Anterior cingulate cortex (tissue), 58 donors: Measurements from ENCODE around the gene DGKQ.
"Not testable (repeated sequence)": the region's sequence is repeated elsewhere in the genome, so short reads cannot be mapped to it uniquely, and the experiment has no call there.

ENCODE experiments used
- DNase-seq, 58 donors: peaks; one replicate each; lab custom pipeline; 2025; lab: John Stamatoyannopoulos, UW

DGKQ gene

DNA sequence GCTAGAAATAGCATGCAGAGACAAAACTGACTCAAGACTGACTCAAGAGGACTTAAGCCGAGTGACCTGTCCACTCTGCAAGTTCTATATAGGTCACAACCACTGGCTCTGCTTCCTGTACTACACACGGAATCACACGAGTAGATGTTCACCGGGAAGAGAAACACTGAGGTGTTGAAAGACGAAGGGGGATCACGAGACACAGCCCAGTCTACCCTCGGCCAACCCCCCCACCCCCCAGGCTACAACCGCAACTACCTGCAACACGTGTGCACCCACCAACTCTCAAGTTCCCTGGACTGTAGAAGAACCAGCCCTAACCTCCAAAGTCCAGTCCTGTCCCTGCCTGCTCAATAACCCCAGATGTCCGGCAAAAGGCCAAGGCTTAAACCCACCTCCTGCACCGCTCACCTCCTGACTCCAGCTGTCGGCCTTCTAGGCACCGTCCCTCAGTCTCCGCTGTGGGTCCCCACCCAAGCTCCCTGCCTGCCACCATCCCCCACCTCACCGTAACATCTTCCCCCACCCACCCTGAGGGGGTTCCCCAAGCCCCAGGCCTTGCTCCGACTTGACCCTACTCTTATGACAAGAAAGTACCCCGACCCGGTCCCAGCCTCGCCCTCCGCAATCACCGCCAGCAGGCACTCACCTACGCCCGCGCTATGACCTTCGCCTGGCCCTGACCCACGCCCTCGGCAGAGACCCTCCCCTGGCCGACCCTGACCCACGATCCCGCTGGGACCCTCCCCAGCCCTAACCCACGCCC lies 42.0 kb downstream of the DGKQ start:
- peak in 3 of 58 donors; percentile 54 to 60 (median 56) for DNase-seq

DNA sequence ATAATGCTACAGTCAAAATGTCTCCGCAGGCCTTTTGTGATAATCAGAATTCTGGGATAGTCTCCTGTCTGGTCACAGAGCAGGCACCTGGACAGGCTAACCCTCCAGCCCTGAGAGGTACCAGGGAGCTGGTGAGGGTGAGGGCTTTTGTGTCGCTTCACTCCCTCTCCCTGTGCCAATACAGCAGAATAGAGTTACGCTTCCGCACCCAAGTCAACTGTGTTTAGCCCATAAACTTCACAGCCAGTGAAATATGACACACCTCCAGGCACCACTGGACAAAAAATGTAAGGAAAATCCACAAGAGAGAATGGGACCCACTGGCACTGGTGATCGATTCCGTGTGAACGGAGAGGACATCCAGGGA lies 42.6 kb downstream of the DGKQ start:
- no peak for DNase-seq

GRCh38 chr4:930028-930551 lies 43.3 kb downstream of the DGKQ start:
- DNase-seq: peak in 1 of 58 donors; percentile 10

DNA sequence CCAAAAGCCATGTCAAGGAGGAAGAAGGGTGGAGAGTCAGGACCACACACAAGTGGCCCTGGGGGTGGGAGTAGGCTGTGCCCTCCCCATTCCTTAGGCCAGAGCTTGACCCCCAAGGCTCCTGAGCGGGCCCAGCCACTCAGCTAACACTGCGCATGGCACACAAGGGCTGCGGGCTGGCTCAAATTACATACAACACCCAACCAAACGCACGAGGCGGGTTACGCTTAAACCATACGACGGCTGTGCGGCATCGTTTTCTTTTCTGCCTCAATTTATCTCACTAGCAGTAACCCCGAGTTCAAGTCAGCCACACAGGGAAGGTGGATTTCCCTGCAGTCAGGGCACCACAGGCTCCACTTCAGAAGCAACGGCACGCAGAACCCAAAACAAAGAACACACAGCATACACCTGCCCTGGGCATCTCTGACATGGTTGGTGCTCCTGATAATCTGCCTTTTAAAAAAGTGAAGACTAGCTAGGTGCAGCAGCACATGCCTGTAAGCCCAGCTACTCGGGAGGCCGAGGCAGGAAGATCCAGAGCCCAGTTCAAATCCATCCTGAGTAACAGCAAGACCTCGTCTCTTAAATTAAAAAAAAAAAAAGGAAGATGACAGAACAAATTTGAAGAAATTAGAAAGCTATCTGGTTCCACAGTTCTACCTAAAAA lies 44.1 kb downstream of the DGKQ start:
- DNase-seq: no peak

DNA sequence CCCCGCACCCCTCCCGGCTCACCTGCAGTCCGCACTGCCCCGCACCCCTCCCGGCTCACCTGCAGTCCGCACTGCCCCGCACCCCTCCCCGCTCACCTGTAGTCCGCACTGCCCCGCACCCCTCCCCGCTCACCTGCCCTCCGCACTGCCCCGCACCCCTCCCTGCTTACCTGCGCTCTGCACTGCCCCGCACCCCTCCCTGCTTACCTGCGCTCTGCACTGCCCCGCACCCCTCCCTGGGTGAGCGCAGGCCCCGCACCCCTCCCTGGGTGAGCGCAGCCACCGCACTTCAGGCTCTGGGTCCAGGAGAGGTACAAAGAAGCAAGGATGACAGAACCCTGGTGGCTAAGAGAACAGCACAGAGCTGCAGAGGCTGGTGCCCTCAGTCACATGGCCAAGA lies 45.8 kb downstream of the DGKQ start:
- not testable (repeated sequence) for DNase-seq

DNA sequence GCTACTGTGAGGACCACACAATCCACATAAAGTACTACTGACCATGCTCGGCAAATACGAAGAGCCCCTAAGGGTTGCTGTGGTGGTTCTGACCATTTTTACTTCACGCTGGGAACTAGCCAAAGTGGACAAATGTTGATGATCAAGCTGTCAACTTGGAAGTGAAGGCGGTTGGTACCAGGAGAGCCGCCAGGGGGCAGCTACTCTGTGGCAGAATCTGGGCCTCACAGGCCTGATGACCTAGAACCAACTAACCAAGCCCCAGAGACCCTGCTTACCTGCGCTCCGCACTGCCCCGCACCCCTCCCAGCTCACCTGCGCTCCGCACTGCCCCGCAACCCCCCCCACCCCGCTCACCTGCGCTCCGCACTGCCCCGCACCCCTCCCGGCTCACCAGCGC lies 46.8 kb downstream of the DGKQ start:
- no peak for DNase-seq

GRCh38 chr4:925771-926500 lies 47.4 kb downstream of the DGKQ start:
- DNase-seq: no peak

GRCh38 chr4:925171-925570 lies 48.2 kb downstream of the DGKQ start:
- DNase-seq: no peak

DNA sequence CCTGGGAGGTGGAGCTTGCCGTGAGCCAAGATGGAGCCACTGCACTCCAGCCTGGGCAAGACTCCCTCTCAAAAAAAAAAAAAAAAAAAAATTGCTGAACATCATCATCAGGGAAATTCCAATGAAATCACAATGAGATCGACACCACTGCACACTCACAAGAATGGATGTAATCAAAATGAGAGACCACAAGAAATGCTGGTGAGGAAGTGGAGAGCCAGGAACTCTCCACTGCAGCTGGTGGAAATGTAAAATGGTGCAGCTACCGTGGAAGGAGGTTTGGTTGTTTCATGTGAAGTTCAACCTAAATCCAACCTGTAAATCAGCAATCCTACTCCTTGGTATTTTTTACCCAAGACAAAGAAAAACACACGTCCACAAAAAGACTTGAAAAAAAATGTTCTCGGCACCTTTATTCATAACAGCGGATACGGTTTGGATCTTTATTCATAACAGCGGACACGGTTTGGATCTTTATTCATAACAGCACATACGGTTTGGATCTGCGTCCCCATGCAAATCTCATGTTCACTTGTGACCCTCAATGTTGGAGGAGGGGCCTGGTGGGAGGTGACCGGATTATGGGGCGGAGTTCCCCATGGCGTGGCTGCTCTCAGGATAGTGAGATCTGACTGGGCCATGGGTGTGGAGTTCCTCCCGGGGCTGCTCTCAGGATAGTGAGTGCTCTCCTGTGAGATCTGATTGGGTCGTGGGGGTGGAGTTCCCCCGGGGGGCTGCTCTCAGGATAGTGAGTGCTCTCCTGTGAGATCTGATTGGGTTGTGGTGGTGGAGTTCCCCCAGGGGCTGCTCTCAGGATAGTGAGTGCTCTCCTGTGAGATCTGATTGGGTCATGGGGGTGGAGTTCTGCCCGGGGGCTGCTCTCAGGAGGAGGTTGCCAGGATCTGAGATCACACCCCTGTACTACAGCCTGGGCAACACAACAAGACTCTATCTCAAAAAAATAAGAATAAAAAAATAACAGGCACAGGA lies 49.0 kb downstream of the DGKQ start:
- no peak for DNase-seq

- no peak for DNase-seq
Measured at GRCh38 chr4:921830-922331, 51.5 kb downstream of the DGKQ start.

DNA sequence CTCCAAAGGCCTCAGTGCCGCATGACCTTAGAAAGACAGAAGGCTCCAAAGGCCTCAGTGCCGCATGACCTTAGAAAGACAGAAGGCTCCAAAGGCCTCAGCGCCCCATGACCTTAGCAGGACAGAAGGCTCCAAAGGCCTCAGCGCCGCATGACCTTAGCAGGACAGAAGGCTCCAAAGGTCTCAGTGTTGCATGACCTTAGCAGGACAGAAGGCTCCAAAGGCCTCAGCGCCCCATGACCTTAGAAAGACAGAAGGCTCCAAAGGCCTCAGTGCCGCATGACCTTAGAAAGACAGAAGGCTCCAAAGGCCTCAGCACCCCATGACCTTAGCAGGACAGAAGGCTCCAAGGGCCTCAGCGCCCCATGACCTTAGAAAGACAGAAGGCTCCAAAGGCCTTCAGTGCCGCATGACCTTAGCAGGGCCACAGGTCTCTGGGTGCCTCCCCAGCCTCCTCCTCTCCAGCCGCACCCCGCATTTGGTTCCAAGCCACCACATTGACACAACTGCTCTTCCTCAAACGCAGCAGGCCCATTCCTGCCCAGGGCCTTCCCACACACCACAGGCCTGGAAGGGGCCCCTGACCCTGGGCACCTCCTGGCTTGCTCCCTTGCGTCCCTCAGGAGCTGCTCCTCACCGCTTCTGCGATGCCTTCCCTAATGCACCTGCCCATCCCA lies 54.2 kb downstream of the DGKQ start:
- not testable (repeated sequence) for DNase-seq

- not testable (repeated sequence) for DNase-seq
Measured at GRCh38 chr4:918591-918990, 54.8 kb downstream of the DGKQ start.

DNA sequence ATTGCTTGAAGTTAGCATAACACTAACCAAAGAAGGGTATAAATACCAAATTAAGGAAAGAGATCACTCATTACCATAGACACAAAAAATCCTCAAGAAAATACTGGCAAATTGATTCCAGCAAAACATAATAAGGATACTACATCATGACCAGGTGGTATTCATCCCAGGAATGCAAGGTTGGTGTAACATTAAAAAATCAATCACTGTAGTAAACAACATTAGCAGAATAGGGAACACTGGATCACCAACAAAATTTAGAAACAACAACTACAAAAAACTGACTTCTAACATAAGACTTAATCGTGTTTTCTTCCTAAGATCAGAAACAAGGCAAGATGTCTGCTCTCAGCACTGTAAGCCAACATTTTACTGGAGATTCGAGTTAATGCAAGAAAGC lies 55.4 kb downstream of the DGKQ start:
- no peak for DNase-seq

DNA sequence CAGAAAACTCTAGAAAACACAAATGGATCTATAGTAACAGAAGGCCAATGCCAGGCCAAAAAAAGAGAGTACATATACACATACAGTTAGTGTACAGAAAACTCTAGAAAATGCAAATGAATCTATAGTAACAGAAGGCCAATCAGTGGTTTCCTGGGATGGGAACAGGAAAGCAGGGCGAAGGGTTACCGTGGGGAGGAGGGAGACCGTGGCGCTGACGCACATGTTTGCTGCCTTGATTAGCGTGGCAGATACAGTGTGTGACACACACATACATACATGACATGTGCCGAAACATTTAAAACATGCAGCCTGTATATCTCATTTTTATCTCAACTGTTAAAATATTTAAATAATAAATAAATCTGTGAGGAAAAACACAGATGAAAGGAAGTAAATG lies 55.9 kb downstream of the DGKQ start:
- DNase-seq: no peak

GRCh38 chr4:915595-915994 lies 57.8 kb downstream of the DGKQ start:
- peak in 1 of 58 donors; percentile 11 for DNase-seq

GRCh38 chr4:915041-915474 lies 58.3 kb downstream of the DGKQ start:
- peak in 1 of 58 donors; percentile 27 for DNase-seq

- DNase-seq: no peak
Measured at GRCh38 chr4:914531-914930, 58.8 kb downstream of the DGKQ start.

- no peak for DNase-seq
Measured at GRCh38 chr4:913280-913618, 60.1 kb downstream of the DGKQ start.
